HG03457 (cell line): ENCODE measurements around the gene MTAP.

ENCODE experiments used
- ATAC-seq: cut with Tn5 transposase; IDR thresholded peaks from one replicate; pipeline ENCODE4 v1.9.1; 2021; ENCODE audit warnings: moderate number of reproducible peaks; ENCODE audit not compliant: unreplicated experiment

The MTAP gene

DNA sequence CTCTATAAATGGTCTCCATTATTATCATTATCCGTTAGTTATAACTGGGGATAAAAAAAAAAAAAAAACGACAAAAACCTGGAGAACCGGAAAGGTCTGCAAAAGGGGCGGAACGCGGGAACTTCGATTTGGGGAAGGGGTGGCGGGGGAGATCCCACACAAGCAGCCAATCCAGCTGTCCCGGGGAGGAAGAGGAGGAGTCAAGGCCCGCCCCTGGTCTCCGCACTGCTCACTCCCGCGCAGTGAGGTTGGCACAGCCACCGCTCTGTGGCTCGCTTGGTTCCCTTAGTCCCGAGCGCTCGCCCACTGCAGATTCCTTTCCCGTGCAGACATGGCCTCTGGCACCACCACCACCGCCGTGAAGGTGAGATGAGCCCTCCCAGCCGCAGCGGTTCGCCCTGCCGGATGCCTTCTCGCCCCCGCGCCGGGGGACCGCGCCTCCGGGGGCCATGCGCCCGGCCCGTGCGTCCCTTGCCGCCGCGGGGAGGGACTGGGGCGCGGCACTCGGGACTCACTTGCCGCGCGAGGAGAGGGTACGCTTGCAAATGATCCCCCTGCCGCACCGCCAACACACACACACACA is at the start of gene MTAP:
MTAP (plus strand) TSS at position 219 of the 583 bp plus-strand sequence; CDS start at position 332, 113 bp downstream.
- peak; percentile 88 for ATAC-seq

GRCh38 chr9:21753523-21753922 is 48.9 kb upstream of the MTAP start:
- ATAC-seq: no peak

DNA sequence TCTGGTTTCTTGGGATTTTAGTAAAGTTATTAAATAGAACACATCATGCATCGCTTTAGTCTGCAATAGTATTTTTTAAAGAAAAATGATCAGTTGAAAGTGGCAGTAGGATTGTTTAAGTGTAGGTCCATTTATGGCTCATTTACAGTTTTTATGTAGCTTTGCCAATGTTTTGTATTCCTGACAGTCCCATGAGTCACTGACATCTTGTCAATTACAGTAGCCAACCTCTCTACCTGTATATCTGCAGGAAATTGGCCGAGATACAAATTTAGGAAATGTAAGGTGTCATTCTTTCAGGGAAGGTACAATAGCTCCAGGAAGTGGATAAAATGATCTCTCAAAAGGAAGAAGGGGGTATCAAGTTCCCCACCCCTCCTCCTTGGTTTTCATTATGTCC is 47.7 kb upstream of the MTAP start:
- no peak for ATAC-seq

GRCh38 chr9:21758540-21758939 is 43.9 kb upstream of the MTAP start:
- ATAC-seq: no peak

DNA sequence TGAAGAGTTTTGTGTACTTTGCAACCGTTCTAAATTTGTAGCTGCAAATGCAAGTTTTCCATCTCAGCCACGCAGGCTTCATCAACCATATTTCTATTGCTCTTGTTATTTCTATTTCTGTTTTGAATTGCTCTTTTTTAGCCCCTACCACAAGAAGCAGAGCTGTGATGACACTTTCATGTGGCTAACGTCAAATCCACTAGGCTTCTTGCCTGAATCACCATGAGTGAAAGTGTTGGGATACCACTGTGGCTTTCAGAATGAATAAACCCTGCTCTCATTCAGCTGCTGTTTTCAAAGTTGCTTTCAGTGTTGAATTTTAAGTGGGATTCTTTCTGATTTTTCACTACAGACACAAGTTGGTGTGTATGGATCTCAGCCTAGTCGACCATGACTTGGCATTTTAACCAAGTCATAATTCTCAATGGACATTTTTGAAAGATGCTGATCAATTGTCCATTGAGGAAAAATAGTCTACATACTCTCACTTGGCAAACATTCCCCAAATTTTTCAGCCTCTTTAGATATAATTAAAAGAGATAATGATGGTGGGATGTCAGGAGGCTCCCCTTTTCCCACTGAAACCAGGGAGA is 41.0 kb upstream of the MTAP start:
- peak; percentile 92 for ATAC-seq

- ATAC-seq: no peak
Observed at GRCh38 chr9:21762064-21762463, 40.4 kb upstream of the MTAP start.

DNA sequence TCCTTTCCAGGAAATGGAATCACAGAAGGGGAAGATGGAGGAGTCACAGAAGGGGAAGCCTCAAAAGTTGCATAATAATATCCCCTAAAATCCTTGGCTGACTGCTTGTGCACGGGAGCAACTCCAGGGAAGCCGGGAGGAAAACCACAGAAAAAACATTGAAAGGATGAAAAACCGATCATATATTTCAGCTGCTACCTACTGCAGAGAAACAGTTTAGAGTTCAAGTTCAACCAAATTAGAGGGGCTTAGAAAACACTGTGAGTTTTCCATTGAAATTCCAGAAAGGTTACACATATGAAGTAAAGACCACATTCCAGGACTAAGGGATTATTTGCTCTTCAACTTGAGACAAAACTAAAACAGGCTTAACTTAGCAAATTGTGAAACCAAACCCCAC is 37.6 kb upstream of the MTAP start:
- ATAC-seq: no peak

- ATAC-seq: no peak
Observed at GRCh38 chr9:21766096-21766495, 36.3 kb upstream of the MTAP start.

GRCh38 chr9:21770871-21771560 is 31.4 kb upstream of the MTAP start:
- no peak for ATAC-seq

DNA sequence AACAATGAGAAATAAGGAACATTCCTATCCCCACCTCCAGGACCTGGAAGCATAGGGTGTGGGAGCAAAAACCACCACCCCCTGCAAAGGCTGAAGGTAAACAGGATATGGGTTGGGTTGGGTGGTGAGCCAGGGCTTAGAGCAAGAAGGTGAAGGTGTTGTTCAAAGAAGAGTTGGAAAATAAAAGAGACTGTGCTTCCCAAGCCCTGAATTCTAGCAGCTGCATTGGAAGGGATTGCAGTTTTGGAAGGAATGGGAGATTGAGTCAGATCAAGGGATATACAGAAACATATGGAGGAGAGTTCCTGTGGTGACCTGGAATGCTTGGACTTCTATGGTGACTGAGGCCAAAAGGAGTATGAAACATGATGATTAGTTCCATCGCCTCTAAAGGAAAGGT is 24.7 kb upstream of the MTAP start:
- no peak for ATAC-seq

- no peak for ATAC-seq
Observed at GRCh38 chr9:21778304-21778703, 24.1 kb upstream of the MTAP start.

DNA sequence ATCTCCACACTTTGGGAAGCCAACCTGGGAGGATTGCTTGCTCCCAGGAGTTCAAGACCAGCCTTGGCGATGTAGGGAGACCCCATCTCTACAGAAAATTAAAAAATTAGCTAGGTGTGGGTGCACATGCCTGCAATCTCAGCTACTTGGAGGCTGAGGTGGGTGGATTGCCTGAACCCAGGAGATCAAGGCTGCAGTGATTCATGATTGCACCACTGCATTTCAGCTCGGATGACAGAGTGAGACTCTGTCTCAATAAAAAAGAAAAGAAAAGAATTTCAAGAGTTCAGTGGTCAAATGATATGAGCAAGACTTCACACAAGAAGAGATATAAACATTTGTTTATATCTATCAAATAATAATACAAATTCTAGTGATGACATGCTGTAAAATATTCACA is 23.0 kb upstream of the MTAP start:
- no peak for ATAC-seq

GRCh38 chr9:21781656-21782055 is 20.8 kb upstream of the MTAP start:
- ATAC-seq: no peak

GRCh38 chr9:21782205-21782604 is 20.2 kb upstream of the MTAP start:
- no peak for ATAC-seq

- no peak for ATAC-seq
Observed at GRCh38 chr9:21788752-21789151, 13.7 kb upstream of the MTAP start.

DNA sequence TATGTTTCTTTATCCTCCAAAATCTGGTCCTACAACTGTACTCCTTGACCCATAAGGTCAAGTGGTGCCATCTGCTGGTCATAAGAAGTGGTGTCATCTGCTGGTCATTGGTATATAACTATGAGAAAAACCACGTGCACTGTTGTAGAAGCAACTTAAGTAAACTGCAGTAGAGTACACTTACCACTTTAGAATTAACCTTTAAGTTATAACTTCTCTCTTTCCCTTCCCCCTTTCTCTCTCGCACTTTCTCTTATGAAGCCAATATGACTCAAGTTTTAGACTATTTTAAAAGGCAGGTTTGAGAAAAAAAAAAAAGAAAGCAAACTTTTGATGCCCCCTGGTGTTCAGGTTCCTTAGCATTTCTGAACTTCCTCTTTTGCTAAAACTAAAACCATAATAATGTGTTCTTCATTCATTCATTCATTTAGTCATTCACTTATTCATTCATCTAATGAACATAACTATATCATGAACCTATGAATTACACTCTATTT is 12.8 kb upstream of the MTAP start:
- ATAC-seq: peak; percentile 95

GRCh38 chr9:21795483-21795882 is 7.0 kb upstream of the MTAP start:
- ATAC-seq: no peak

- ATAC-seq: no peak
Observed at GRCh38 chr9:21796768-21797167, 5.7 kb upstream of the MTAP start.

DNA sequence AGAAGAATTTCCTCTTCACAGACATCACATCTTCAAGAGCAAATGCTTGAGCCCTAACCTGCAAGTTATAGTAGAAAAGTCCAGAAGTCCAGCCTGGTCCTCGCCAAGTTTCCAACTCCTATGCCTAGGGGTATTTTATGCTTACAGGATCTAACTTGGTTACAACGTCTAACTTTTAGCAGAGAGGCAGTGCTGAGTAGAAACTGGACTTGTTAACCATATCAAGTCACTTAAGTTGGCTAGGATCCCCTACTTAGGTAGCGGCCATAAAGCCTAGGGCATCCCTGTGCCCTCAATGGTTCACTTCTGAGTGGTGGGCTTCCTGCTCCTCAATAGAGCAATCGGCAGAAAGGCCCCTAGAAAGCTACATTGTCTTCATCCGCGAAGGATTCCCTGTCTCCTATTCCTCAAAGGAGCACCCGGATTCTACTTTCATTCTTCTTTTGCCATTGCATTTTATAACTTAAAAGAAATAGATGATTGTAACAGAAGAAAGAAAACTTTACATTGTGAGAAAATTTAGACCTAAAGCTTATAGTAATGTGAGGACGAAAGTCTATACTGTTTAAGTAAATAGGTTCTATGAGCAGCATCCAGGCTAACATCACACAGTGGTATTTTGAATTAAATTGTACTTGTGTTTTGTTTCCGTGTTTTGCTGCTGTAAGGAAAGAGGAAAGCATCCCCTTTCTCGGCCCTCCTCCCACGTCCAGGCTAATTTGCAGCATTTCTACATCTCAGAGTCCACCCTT is 1.3 kb upstream of the MTAP start:
- ATAC-seq: no peak

DNA sequence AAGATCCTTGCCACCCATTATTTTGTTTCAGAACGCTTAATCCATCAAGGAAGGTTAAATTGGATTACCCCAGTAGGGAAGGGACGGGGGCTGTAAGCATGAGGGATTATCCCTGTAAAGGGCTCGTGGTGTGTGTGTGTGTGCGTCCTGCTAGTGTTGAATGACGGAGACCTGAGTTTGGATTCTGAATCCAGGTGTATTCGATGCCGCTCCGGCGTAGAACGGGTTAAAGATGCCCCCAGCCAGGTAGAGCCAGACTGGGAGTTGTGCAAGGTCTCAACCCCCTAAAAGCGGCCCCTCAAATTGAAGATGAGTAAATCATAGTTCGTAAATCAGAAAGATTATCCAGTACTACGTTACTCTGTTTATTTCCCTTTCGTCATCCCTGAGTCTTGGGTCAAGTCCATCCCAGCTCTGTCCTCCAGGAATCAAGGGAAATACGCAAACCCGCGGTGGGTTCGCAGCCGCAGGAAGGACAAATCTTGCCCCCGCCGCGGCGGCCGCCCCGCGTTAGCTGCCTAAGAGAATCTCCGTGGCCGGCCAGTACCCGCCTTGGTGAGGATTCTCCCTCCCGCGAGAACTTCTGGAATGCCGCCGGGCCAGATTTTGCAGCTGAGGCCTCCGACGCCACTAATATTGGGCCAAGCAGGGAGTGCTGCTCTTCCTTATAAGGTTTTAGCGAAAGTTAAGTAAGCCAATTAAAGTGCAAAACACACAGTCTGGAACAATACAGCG is 586 bp upstream of the MTAP start:
- peak; percentile 13 for ATAC-seq

GRCh38 chr9:21803649-21804048 is 1.2 kb downstream of the MTAP start:
- ATAC-seq: no peak
